Heart left ventricle (tissue), 16 donors: Measurements from ENCODE around the gene SLC2A3. TPM values are rescaled to one million over a fixed set of nuclear protein-coding genes. Genes with fewer than 3 reads are reported as not detected.
A peak's percentile ranks its signal among the peaks of the same experiment; 100 is the strongest.

ENCODE experiments used
- ATAC-seq, 4 donors: fragments of 200-7000 bp; cut with Tn5 transposase; one replicate each; pipeline ENCODE4 v1.9.1; 2020 to 2022; ENCODE audit warnings: moderate library complexity in 4 of 4, mild to moderate bottlenecking in 3 of 4, moderate number of reproducible peaks in 1 of 4
- DNase-seq, 5 donors: peaks; one replicate each; pipeline ENCODE4 v3.0.0-alpha.2; 2020
- H3K27ac ChIP-seq, 12 donors: fragments of 200-600 bp; sonication (generic) in 4 of 12; one replicate each; pipeline versions ENCODE4 v1.5.0 to v1.8.0; 2016 to 2022; ENCODE audit warnings: mild to moderate bottlenecking in 2 of 12
- H3K27me3 ChIP-seq, 9 donors: fragments of 200-600 bp; sonication (generic) in 2 of 9; one replicate each; pipeline versions ENCODE4 v1.5.1 to v1.8.0; 2016 to 2022; ENCODE audit warnings: mild to moderate bottlenecking in 3 of 9
- H3K36me3 ChIP-seq, 9 donors: fragments of 200-600 bp; sonication (generic) in 2 of 9; one replicate each; pipeline versions ENCODE4 v1.5.0 to v1.8.0; 2018 to 2022; ENCODE audit warnings: mild to moderate bottlenecking in 2 of 9
- H3K4me1 ChIP-seq, 12 donors: fragments of 200-600 bp; sonication (generic) in 4 of 12; one replicate each; pipeline versions ENCODE4 v1.5.0 to v1.8.0; 2016 to 2022; ENCODE audit warnings: mild to moderate bottlenecking in 3 of 12
- H3K4me3 ChIP-seq, 12 donors: fragments of 200-600 bp; sonication (generic) in 4 of 12; one replicate each; pipeline versions ENCODE4 v1.5.0 to v1.8.0; 2017 to 2022; ENCODE audit warnings: mild to moderate bottlenecking in 9 of 12, moderate library complexity in 4 of 12
- H3K9me3 ChIP-seq, 12 donors: fragments of 200-600 bp; sonication (generic) in 4 of 12; one replicate each; pipeline versions ENCODE4 v1.5.0 to v1.8.0; 2016 to 2022; ENCODE audit warnings: mild to moderate bottlenecking in 1 of 12
- POLR2A ChIP-seq, 2 donors: fragments of 450-650 bp; IDR thresholded peaks; one replicate each; pipeline ENCODE4 v1.6.1; 2017; ENCODE audit warnings: antibody characterized with exemption in 2 of 2, mild to moderate bottlenecking in 2 of 2, moderate library complexity in 2 of 2
- WGBS, 4 donors: extraction: QIAGEN DNeasy Blood & Tissue Kit in 2 of 4; methylation state at CpG; one replicate each; pipeline versions ENCODE4 v1.1.5 to v1.1.7; 2013 to 2018; 5-methylcytosine and 5-hydroxymethylcytosine counted together
- intact Hi-C, 10 donors: fragments of 100-400 bp; cut with DNase I; formaldehyde crosslinking; loops; one replicate each; pipeline versions ENCODE4 v1.11.1 to v1.14.2; 2022
- polyA plus RNA-seq, 2 donors: library from polyadenylated mRNA; stranded (reverse); fragments of 200-250 nt; gene quantifications; one replicate each; pipeline ENCODE4 v1.2.3, GENCODE V29; 2013
- total RNA-seq, 9 donors: library from RNA; depleted of rRNA in 2 of 9; stranded (reverse); fragments of >200 nt in 2 of 9; fragmentation: NEBNext Ultra II Directional in 3 of 9; extraction: Animal tissue kit (Norgen Biotek cat#: 25700) in 3 of 9; gene quantifications; one replicate each; pipeline versions ENCODE4 v1.1.0 to v1.2.4, GENCODE V29; 2016 to 2023
- TF ChIP-seq, protein P1 (sequence below), 12 donors: fragments of 200-600 bp; sonication (generic) in 4 of 12; IDR thresholded peaks; one replicate each; pipeline versions ENCODE4 v1.5.0 to v1.8.0; 2018 to 2022; ENCODE audit warnings: antibody characterized with exemption in 12 of 12, mild to moderate bottlenecking in 5 of 12
- donor health status: ischemic (EF 13 %, LVEDD 7.1; RV severe dilation, severe dysfunction).
- donor health status: healthy with polysubstance abuse.
- donor health status: DM: no; HTN: yes; CAD: no.
- donor health status: DM: no; HTN: no; CAD: no.
- donor health status: ischemic (EF 25% LVEDD 6.9; RV normal size, moderate dysfunction).
- donor health status: ischemic (EF 25% LVEDD 5.7; RV mildly dilated, moderate dysfunction).
- donor health status: healthy.
- donor health status: DM: yes; HTN: yes; CAD: no.
- donor health status: ischemic (EF 35%, LVEDD 5.7; RV mildly dilated, moderate dysfunction).
- donor health status: nonischemic (EF 11% LVEDD 7.7; RV severe dilation, severe dysfunction).
- donor health status: DM: yes; HTN: yes; CAD: no.
- donor health status: PGD.
- donor health status: ischemic (EF 29% LVEDD 5.4; RV normal size, mild dysfunction).
- donor health status: nonischemic (EF 23%, LVEDD 6.1; RV moderate dilation, normal function).

Gene SLC2A3
- total and polyA plus RNA-seq, 11 donors, result 4.6 to 76.9 (median 8.8) TPM

DNA sequence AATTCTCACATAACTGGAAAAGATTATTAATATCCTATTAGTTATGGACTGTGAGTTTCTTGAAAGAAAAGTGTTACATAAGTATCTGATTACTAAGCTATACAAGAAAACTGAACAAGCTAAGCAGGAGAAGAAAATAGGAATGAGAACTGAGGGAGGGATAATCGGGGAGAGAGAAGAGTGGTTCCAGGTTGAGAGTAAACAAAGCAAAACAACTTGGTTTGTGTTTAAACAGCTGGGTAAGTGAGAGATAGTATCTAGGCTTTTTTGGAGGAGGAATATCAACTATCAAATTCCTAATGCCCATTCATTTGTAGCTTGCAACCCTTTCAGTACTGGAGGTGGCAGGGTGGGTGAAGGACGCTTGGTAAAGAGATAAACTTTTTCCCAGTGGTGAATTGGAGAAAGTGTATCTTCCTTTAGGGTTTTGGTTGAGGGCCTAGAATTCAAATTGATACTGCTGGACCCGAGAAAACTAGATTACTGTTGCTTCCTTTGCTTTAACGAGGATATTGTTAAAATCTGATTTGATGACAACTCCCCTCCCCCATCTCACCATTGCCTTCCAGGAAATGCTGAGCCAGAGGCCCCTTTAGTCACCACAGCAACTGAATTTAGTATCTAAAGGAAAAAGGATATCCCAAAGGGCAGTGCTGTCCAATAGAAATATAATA is 2.0 kb upstream of the SLC2A3 start:
- Histone ChIP-seq H3K36me3 (peaks cover 0 to 10% (median under 1%) of the 10 kb centered on the region in 9 donors), H3K27me3 (peaks cover 0 to 4% (median 0%) of the 10 kb centered on the region in 9 donors), H3K9me3 (no peaks in the 10 kb centered on the region), H3K27ac (peak overlapping the region in 6 of 12 donors; percentile 23 to 77 (median 42)), H3K4me3 (no peak overlapping the region), H3K4me1 (peaks cover 0 to 22% (median 6%) of the 10 kb centered on the region in 12 donors)
- 24 to 39% (median 33%) methylated on average over 4 of the region's 4 CpGs for WGBS, 4 donors
- intact Hi-C loops, result loop anchor here in 5 of 10 donors (2.0 to 10.0 kb wide), 5 partner anchors 23 to 147 kb away; partner anchors contain the start of gene NECAP1 (in 1 of the 5)
- TF ChIP-seq, protein P1, sequence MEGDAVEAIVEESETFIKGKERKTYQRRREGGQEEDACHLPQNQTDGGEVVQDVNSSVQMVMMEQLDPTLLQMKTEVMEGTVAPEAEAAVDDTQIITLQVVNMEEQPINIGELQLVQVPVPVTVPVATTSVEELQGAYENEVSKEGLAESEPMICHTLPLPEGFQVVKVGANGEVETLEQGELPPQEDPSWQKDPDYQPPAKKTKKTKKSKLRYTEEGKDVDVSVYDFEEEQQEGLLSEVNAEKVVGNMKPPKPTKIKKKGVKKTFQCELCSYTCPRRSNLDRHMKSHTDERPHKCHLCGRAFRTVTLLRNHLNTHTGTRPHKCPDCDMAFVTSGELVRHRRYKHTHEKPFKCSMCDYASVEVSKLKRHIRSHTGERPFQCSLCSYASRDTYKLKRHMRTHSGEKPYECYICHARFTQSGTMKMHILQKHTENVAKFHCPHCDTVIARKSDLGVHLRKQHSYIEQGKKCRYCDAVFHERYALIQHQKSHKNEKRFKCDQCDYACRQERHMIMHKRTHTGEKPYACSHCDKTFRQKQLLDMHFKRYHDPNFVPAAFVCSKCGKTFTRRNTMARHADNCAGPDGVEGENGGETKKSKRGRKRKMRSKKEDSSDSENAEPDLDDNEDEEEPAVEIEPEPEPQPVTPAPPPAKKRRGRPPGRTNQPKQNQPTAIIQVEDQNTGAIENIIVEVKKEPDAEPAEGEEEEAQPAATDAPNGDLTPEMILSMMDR (IDR thresholded peaks at IDR 0.05), result peak in 1 of 12 donors; percentile 15
- no peak for TF ChIP-seq POLR2A (IDR thresholded peaks at IDR 0.05)
- no peak for ATAC-seq
- DNase-seq, result no peak

DNA sequence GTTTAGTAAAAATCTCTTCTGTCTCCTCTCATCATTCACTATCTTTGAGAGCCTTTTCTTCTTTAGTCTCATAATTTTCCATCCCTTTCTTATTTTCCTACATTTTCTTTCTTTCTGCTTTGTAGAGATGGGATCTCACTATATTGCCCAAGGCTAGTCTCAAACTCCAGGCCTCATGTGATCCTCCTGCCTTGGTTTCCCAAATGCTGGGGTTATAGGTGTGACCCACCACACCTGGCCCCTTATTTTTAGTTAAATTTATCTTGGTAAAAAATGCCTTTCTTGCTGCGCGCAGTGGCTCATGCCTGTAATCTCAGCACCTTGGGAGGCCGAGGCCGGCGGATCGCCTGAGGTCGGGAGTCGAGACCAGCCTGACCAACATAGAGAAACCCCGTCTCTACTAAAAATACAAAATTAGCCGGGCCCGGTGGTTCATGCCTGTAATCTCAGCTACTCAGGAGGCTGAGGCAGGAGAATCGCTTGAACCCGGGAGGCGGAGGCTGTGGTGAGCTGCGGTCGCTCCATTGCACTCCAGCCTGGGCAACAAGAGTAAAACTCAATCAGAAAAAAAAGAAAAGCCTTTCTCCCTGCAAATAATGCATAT is 996 bp downstream of the SLC2A3 start:
- no peak for TF ChIP-seq POLR2A (IDR thresholded peaks at IDR 0.05)
- TF ChIP-seq, protein P1 (IDR thresholded peaks at IDR 0.05), result no peak
- WGBS, 4 donors, result 36 to 46% (median 43%) methylated on average over 16 of the region's 16 CpGs
- Histone ChIP-seq H3K27ac (peak overlapping the region; percentile 67 to 96 (median 88)), H3K27me3 (peaks cover 0 to 4% (median 0%) of the 10 kb centered on the region in 9 donors), H3K36me3 (peaks cover 0 to 39% (median 30%) of the 10 kb centered on the region in 9 donors), H3K4me1 (peaks cover 0 to 29% (median 7%) of the 10 kb centered on the region in 12 donors), H3K4me3 (peak overlapping the region; percentile 43 to 74 (median 64)), H3K9me3 (no peaks in the 10 kb centered on the region)
- DNase-seq (no peak), ATAC-seq (no peak)
- intact Hi-C loops, result loop anchor here in 7 of 10 donors (2.0 to 10.0 kb wide), 7 partner anchors 32 to 150 kb away; partner anchors contain the start of gene NECAP1 (in 1 of the 7)

DNA sequence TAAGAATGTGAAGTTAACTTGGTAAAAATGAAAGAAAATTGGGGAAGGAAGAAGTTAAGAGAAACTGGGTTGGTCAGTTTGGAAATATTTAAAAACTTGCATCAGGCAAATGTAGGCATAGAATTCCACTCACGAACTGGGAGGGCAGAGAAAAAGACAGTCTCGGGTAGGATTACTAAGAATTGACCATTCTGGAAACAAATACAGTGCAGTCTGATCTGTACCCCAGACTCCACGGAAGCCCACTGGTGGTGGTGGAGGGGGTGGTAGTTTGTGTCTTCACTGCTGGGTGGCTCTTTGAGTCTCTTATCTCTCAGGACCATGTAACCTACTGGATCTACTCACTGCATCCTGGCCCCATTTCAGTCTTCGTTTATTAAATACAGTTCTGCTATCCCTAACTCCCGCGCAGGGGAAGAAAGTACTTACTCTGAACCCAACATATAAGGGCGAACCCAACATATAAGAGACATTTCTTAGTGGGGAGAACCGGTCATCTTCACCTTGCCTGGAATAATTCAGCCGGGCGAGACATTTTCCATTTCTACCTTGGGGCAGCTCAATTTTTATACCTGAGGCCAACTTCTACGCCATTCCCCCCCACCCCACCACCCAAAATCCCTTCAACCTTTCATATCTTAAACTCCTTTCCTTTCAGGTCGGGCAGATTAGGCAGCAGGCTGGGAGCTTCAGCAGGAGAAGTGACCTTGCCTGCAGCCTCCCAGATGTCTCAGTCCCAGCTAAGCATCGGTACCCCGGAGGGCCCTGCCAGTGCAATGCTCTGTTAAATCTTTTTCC is 1.7 kb downstream of the SLC2A3 start:
- intact Hi-C loops, result loop anchor here in 6 of 10 donors (2.0 to 10.0 kb wide), 7 partner anchors 33 to 151 kb away; partner anchors contain the start of gene NECAP1 (in 1 of the 6)

More for the DNA sequence above, 1.7 kb downstream of the SLC2A3 start:
- TF ChIP-seq, protein P1 (IDR thresholded peaks at IDR 0.05), result no peak
- no peak for TF ChIP-seq POLR2A (IDR thresholded peaks at IDR 0.05)
- no peaks in the 10 kb centered on the region for H3K9me3 ChIP-seq
- H3K27me3 ChIP-seq, result peaks cover 0 to 4% (median 0%) of the 10 kb centered on the region in 9 donors
- peak overlapping the region; percentile 67 to 96 (median 88) for H3K27ac ChIP-seq
- peak overlapping the region; percentile 43 to 74 (median 64) for H3K4me3 ChIP-seq
- peaks cover 0 to 46% (median 36%) of the 10 kb centered on the region in 9 donors for H3K36me3 ChIP-seq
- WGBS, 4 donors, result 37 to 50% (median 39%) methylated on average over 13 to 14 of the region's 14 CpGs
- peaks cover 0 to 33% (median 7%) of the 10 kb centered on the region in 12 donors for H3K4me1 ChIP-seq
- no peak for DNase-seq
- ATAC-seq, result peak in 1 of 4 donors; percentile 6
